ENCODE results near the gene DBF4B.

DBF4B gene

DNA sequence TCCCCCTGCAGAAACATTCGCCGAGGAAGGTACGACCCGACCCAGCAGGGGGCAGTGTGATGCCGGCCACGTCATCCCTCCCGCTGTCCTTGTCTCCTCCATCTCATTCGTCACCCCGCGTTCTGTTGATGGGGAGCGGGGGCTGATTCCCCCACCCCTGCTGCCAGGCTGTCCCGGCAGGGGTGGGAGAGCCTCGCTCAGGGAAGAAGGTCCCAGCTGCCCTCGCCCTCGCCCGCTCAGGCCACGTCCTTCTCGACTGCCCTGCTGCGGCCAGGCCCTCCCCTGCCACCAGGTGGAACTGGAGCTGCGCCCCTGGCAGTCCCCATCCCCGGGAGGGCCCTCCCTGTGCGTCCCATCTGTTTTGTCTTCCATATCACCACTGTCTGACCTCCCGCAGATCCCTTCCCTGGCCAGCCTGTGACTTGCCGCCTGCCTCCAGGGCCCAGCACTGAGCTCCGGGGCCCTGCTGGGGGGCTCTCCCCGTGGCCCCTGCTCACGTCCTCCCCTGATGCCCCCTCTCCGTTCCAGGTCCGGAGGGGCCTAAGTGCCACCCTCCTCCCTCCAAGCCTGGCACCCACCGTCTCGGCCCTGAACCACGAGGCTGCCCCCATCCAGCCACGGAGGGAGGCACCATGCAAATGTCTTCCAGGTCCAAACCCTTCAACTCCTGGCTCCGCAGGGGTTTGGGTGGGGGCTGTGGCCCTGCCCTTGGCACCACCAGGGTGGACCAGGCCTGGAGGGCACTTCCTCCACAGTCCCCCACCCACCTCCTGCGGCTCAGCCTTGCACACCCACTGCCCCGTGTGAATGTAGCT, 71.0 kb downstream of the DBF4B start:
- no peak for FAIRE-seq

DNA sequence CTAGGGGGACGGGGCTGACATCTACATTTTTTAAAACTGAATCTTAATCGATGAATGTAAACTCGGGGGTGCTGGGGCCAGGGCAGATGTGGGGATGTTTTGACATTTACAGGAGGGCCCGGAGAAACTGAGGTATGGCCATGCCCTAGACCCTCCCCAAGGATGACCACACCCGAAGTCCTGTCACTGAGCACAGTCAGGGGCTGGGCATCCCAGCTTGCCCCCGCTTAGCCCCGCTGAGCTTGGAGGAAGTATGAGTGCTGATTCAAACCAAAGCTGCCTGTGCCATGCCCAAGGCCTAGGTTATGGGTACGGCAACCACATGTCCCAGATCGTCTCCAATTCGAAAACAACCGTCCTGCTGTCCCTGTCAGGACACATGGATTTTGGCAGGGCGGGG, 71.7 kb downstream of the DBF4B start:
- no peak for FAIRE-seq

DNA sequence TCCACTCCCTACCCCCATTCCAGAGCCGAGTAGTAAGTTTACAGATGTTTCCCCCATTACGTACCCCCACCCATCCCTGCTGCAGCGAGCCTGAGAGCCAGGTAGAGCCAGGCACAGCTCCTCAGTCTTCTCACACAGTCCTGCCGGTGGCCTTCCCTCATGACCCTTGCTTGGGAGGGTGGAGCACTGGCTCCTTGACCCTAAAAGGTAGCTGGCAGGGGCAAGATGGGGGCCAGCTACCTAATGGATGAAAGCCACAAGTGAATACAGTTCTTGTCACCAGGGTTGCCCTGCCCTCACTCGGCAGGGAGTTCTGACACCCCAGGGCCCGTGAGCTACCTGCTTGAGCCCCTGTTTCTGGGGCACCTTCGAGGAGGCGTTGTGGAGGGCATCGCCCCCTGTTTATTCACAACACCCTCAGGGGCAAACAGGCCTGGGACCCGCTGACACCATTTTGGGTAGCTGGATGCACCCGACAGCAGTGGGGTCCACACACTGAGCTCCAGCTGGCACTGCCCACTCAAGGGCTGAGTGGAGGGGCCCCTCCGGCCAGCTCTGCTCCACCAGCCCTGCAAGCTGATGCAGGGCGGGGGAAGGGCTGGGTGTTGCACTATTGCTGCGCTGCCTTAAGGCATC, 72.5 kb downstream of the DBF4B start:
- FAIRE-seq: no peak

DNA sequence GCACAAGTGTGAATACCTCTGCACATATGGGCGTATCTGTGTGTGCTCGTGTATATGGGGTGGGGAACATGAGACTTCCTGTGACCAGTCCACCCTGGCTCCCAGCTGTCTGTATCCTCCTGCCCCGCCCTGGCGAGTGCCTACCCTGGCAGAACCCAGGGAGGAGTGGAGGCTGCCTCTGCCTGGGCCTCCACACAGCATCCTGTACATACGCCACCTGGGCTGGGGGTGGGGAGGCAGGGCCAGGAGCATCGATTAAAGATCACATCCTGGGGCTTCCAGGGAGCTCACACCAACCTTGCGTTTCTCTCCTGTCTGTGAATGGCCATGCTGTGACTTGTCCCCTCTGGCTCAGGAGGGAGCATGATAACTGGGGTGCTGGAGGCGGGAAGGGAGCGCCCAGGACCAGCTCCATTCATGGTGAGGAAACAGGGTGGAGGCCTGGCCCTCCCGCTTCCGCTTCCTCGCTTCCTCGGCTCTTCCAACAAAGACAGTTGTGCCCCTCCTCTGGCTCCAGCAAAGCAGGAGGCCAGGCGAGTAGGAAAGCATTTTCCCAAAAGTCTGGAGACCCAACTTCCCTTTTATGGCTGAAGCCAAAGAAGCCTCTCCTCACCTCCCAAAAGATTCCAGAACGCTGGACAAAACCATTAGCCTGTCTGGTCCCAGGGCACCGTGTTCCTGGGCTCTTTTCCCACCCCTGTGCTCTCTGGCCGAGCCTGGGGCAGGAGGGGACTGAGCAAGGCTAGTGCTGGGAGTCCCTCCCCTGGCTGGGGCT, 73.3 kb downstream of the DBF4B start:
- FAIRE-seq: no peak

DNA sequence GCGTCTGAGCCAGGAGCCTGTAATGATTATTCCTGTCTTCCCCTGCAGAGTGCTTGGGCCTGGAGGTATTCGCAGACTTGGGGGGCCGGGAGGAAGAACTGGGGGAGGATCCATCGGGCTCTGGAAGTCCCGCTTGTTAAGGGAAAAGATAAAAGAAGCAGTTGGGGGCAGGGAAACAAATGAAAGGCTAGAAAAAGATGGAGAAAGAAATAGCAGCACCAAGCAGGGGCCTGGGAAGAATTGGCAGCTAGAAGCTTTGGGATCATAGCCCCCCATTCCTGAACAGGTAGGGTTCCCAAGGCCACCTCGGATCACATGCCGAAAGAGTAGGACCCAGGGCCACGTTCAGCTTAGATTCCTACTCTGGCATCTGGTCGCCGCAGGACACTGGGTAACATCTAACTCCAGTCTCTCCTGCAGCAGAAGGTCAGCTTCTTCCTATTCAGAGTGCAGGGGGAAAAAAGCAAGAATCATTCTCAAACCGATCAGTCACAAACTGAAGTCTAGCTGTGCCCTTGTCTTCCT, 73.9 kb downstream of the DBF4B start:
- no peak for FAIRE-seq

DNA sequence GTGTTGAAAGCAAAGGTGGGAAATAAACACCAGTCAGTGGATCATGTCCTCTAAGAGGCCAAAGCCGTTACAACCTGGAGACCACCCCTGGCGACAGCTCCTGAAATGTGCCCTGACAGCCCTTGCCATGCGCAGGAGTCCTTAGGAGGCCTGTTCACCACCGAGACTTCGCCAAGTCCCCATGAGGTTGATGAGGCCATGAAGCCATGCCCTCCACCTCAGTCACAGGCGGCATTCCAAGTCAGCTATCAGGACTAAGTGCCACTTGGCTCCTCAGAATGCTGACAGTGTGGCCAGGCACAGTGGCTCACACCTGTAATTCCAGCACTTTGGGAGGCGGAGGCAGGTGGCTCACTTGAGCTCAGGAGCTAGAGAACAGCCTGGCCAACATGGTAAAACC, 77.5 kb downstream of the DBF4B start:
- no peak for FAIRE-seq

DNA sequence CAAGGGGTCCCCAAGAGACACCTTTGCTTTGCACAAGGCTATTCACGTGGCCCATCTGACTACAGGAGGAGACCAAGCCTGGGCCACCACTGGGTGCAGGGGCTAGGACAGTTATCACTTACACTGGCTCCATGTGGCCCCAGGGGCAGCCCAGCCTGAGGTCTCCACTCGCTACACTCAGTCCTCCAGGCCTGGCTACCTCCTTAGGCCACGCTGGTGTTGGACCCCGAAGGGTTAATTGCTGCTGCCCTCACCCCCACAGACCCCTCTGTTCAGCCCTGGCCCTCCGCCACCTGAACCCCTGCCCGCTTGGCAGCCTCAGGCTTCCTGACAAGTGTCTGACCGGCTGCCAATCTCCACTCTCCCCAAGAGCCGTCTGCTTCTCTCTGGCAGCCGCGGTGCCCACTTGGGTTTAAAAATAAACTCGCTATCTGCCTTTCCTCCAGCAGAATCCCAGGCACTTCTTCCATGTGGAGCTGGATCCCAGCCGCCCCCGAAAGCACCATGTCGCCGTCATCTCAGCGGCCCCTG, 78.2 kb downstream of the DBF4B start:
- FAIRE-seq: no peak

DNA sequence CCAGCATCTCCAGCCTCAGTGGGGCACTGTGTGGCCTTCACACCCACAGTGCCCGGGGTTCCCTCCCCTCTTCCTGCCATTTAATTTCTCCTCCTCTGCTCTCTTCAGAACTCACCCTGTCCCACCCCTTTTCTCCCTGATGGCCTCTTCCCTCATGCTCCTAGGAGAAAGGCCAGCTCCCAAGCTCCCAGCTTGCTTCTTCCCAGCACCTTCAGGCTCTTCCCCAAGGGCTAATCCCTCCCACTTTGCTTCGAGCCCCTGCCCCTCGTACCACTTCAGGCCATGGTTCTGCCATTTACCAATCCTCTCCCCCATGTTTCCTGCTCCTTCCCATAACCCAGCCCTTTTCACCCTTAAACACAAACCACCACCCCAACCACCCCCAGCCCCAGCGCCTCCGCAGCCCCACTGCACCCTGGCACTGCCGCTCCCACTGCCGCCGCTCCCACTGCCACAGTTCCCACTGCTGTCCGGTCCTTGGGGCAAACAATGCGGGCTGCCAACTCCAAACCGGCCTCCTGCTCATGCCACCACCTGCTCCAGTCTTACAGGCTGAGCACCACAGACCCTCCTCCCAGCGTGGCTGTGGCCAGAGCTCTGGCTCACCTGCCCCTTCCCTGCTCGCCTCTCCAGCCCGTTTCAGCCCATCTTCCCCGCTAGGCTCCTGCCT, 78.9 kb downstream of the DBF4B start:
- FAIRE-seq: no peak

DNA sequence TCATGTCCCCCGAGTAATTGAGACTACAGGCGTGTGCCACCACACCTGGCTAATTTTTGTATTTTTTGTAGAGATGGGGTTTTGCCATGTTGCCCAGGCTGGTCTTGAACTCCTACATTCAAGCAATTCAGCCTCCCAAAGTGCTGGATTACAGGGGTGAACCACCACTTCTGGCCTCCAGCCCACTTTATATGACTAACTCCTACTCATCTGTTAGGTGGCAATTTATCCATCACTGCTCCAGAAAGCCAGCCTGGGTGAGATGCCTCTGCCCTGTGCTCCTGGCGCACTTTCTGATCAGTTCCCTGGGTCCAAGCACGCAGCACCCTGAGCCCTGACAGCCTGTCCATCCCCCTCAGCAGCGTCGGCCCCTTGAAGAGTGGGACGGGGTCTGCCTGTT, 79.7 kb downstream of the DBF4B start:
- FAIRE-seq: no peak

DNA sequence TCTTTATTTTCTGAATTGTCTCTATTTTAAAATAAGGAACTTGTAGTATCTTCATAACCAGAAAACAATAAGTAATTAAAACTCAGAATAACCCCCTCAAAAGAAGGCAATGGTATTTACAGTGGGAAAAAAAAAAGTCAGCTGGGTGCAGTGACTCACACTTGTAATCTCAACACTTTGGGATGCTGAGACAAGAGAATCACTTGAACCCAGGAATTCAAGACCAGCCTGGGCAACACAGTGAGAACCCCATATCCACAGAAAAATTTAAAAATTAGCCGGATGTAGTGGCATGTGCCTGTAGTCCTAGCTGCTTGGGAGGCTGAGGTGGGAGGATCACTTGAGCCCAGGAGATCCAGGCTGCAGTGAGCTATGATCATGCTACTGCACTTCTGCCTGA, 83.8 kb downstream of the DBF4B start:
- FAIRE-seq: no peak

DNA sequence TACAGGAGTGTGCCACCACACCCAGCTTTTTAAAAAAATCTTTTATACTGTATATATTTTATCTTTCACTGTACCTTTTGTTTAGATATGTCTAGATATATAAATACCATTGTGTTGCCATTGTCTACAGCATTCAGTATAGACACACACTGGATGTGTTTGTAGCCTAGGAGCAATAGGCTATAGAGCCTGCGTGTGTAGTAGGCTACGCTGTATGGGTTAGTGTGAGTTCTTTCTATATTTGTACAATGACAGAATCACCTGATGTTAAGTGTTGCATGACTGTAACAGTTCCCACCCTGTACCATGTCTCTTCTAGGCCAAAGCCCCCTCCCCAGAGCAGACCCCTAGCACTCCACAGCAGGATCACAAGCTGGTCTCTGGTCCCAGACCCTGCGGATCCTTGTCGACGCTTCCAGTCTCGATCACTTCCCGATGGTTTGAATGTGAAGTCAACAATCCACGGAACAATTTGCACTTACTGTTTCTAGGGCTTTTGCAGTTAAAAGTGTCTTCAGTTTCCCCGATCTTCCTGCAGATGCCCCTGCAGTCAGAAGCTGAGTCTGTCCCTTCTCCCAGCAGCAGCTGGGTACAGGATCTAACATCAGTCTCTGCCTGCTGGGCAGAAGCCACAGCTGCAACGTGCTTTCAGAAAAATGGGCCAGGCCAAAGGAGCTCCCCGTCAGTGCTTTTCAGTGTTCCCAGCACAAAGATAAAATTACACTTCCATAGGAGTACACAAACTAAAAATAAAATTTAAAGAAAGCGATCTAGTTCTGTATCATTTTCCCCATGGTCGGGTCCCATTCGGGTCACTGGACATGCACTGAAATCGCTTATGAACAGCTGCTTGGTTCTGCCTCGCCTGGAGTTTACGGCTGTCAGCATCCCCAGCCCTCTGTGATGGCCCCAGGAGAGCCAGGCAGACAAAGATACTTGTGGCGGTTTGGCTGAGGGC, 85.7 kb downstream of the DBF4B start:
- FAIRE-seq: no peak

DNA sequence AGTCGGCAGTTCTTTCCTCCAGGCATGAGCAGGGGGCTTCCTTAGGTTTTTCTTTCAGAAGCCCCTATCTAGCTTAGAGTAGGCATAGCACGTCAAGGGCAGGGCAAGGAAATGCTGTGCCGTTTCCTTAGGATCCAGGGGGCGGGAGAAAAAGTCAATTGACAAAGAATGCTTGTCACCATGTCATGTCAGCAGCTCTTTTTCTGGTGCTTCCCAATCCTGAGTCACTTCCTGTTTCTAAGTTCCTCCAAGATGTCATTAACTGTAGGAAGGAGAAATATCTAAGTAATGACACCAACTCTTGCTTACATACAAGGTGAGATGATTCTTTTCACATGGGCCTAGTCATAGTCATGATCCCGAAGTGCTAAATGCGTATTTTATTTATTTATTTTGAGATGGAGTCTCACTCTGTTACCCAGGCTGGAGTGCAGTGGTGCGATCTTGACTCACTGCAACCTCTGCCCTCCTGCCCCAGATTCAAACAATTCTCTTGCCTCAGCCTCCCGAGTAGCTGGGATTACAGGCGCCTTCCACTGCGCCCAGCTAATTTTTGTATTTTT, 86.5 kb downstream of the DBF4B start:
- FAIRE-seq: no peak

DNA sequence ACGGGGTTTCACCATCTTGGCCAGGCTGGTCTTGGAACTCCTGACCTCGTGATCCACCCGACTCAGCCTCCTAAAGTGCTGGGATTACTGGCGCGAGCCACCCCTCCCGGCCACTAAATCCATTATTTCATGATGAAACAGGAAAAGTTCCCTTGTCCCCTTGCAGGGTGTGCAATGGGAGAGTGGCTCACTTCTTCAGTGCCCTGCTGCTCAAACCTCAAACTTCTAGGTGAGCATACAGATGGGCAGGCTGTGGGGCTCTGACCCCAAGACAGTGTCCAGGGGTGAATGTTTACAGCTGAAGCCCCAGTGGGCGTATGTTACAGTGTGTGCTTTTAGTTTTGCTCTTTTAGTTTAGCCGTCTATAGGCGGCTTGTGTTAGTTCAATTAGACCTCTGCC, 87.0 kb downstream of the DBF4B start:
- FAIRE-seq: no peak

DNA sequence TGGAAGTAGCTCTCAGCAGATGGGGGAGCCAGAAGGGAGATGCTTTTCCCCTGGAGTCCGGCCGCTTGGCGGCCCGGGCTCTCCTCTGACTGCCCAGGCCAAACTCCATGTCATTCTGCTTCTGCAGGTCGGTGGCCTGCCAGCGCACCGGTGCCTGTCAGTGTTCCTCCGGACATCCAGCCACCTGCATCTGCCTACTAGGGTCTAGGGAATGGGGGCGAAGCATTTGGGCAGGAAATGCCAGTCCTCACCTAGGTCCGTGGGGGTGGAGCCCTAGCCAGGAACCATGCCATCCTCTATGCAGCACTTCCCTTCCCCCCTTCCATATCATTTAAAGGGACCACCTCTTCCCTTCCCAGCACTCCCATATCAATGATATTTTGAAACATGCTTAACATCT, 87.5 kb downstream of the DBF4B start:
- FAIRE-seq: no peak

DNA sequence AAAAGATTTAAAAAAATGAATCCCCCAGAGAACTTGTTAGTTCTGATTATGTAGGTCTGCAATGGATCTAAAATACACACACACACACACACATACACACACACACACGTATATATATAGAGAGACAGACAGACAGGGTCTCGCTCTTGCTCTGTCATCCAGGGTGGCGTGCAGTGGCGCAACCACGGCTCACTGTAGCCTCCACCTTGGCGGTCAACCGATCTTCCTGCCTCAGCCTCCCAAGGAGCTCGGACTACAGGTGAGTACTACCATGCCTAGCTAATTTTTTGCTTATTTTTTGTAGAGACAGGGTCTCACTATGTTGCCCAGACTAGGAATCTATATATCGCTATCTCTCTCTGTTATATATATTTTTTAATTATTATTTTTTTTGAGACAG, 88.3 kb downstream of the DBF4B start:
- no peak for FAIRE-seq

DNA sequence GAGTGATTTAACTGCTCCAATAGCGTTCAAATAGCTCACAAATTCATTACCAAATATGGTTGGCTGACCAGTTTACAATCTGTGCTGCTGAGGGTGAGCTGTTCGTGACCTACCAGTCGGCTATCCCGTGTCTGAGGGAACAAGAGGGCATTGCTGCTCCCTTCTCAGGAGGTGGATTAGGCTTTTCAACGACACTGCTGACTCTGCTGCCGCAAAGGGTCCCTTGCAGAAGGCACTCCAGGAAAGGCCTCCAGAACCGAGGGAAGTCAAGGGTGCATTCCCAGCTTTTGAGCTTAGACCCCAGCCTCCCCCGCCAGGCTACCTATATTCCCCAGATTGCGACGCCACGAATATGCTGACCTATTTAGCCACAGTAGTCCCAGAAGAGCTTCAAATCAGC, 89.3 kb downstream of the DBF4B start:
- FAIRE-seq: no peak

DNA sequence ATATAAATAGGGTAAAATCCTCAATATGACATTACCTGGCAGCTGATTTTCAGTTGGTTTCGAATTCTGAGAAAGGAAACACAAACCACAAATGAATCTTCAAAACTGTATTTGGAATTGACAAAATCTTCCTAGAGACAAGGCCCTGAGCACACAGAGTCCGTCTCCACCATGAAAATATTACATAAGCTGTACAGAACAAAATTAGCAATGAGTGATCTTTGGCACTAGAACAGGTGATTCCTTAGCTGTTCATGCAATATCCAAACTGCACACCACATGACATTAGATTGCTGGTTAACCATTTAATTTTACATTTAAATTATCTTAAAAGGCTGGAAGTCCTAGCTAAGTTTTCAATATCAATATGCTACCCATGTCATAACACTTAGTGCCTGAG, 89.9 kb downstream of the DBF4B start:
- no peak for FAIRE-seq

Data from TTC549 (cell line).